Measurements from ENCODE around the gene SARM1. TPM values are rescaled to one million over a fixed set of nuclear protein-coding genes. Genes with fewer than 3 reads are reported as not detected.

The SARM1 gene
- total RNA-seq, 1 experiment from 2014 or later: 37.7 TPM

DNA sequence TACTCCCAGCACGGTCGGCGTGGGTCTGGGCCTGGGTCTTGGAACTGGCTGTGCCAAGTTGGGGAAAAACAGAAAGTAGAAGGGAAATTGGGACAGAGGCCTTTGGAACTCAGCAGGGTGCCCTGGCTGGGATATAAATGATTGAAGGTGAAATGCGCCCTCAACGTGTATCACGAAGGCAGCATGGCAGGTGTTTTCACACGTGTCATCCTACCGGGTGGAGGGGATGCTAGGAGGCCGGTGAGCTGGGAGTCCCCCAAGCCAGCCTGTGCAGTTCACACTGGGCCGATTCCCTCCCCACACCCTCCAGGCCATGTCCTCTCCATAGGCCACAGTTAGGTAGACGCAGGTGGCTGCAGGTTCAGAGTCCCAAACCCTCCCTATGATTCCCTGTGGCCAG is 30.0 kb upstream of the SARM1 start:
- H3K27me3 ChIP-seq (replicated peaks; ENCODE audit: insufficient read depth, low read depth, low read length, poor library complexity): no peaks in the 10 kb centered on the region
- ChIA-PET POLR2A (ENCODE audit: low non-redundant PET) (no interaction called here), CTCF (no interaction called here)
- no peak for DNase-seq (ENCODE audit: low spot score)
- no peak overlapping the region for H3K4me3 ChIP-seq (ENCODE audit: low read depth, low read length, poor library complexity, severe bottlenecking)
- peaks cover 4% of the 10 kb centered on the region for H3K4me1 ChIP-seq (ENCODE audit: insufficient read depth, low read length, poor library complexity, severe bottlenecking)
- no TSS peak for BruUV-seq (replicated peaks)
- no peaks in the 10 kb centered on the region for H3K9me3 ChIP-seq (ENCODE audit: low read depth, low read length, poor library complexity, severe bottlenecking)
- no peak for TF ChIP-seq EZH2 (IDR thresholded peaks at IDR 0.05; ENCODE audit: borderline replicate concordance, low read depth, low read length, poor library complexity, severe bottlenecking)
- TF ChIP-seq, protein P1, sequence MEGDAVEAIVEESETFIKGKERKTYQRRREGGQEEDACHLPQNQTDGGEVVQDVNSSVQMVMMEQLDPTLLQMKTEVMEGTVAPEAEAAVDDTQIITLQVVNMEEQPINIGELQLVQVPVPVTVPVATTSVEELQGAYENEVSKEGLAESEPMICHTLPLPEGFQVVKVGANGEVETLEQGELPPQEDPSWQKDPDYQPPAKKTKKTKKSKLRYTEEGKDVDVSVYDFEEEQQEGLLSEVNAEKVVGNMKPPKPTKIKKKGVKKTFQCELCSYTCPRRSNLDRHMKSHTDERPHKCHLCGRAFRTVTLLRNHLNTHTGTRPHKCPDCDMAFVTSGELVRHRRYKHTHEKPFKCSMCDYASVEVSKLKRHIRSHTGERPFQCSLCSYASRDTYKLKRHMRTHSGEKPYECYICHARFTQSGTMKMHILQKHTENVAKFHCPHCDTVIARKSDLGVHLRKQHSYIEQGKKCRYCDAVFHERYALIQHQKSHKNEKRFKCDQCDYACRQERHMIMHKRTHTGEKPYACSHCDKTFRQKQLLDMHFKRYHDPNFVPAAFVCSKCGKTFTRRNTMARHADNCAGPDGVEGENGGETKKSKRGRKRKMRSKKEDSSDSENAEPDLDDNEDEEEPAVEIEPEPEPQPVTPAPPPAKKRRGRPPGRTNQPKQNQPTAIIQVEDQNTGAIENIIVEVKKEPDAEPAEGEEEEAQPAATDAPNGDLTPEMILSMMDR (conservative IDR thresholded peaks at IDR 0.05; ENCODE audit: low read depth, low read length): no peak
- H3K27ac ChIP-seq (ENCODE audit: low read depth, low read length, poor library complexity, severe bottlenecking): no peak overlapping the region
- intact Hi-C loops (cut with micrococcal nuclease; ENCODE audit: unreplicated experiment): no loop called here
- H3K36me3 ChIP-seq (ENCODE audit: insufficient read depth, low read length, poor library complexity, severe bottlenecking): peaks cover 42% of the 10 kb centered on the region

DNA sequence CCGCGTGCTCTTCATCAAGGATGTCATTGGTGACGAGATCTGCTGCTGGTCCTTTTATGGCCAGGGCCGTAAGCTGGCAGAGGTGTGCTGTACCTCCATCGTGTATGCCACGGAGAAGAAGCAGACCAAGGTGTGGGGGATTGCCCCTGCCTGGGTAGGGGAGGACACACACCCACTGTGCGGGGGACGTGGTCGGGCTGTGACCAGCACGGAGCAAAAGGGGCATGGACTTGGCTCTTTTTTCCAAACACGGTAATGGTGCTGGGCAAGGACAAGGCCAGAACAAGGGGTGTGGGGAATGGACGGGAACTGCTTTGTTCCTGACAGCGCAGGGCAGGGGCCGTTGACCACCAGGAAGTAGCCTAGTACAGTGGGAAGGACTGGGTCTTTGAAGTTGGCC is 29.2 kb upstream of the SARM1 start:
- Histone ChIP-seq H3K27ac (ENCODE audit: low read depth, low read length, poor library complexity, severe bottlenecking) (no peak overlapping the region), H3K9me3 (ENCODE audit: low read depth, low read length, poor library complexity, severe bottlenecking) (no peaks in the 10 kb centered on the region), H3K4me3 (ENCODE audit: low read depth, low read length, poor library complexity, severe bottlenecking) (no peak overlapping the region), H3K4me1 (ENCODE audit: insufficient read depth, low read length, poor library complexity, severe bottlenecking) (no peaks in the 10 kb centered on the region), H3K27me3 (replicated peaks; ENCODE audit: insufficient read depth, low read depth, low read length, poor library complexity) (no peaks in the 10 kb centered on the region), H3K36me3 (ENCODE audit: insufficient read depth, low read length, poor library complexity, severe bottlenecking) (peaks cover 50% of the 10 kb centered on the region)
- BruUV-seq (replicated peaks): no TSS peak
- no peak for DNase-seq (ENCODE audit: low spot score)
- TF ChIP-seq EZH2 (IDR thresholded peaks at IDR 0.05; ENCODE audit: borderline replicate concordance, low read depth, low read length, poor library complexity, severe bottlenecking): no peak
- TF ChIP-seq, protein P1 (conservative IDR thresholded peaks at IDR 0.05; ENCODE audit: low read depth, low read length): no peak
- ChIA-PET CTCF (no interaction called here), POLR2A (ENCODE audit: low non-redundant PET) (no interaction called here)
- intact Hi-C loops (cut with micrococcal nuclease; ENCODE audit: unreplicated experiment): no loop called here

DNA sequence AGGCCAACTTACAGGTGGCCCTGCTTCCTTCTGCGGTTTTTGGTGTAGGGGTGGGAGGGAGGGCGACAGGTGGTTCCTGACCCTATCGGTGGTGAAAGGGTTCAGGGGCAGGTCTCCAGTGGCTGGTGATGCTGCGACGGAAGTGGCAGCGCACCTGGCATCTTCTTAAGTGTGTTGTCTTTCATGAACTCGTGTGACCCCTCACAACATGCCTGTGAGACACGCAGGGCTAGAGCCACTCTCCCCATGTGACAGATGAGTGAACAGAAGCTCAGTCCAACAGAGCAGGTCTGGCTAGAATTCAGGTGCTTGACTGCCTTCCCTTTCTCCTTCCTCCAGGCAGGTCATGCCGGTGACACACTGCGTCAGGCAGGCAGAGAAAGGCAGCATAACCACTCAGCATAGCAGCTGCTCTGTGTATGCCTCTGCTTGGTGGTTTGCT is 28.0 kb upstream of the SARM1 start:
- no peak for DNase-seq (ENCODE audit: low spot score)
- ChIA-PET POLR2A (ENCODE audit: low non-redundant PET) (no interaction called here), CTCF (no interaction called here)
- BruUV-seq (replicated peaks): no TSS peak
- H3K4me3 ChIP-seq (ENCODE audit: low read depth, low read length, poor library complexity, severe bottlenecking): no peak overlapping the region
- TF ChIP-seq, protein P1 (conservative IDR thresholded peaks at IDR 0.05; ENCODE audit: low read depth, low read length): no peak
- TF ChIP-seq EZH2 (IDR thresholded peaks at IDR 0.05; ENCODE audit: borderline replicate concordance, low read depth, low read length, poor library complexity, severe bottlenecking): no peak
- intact Hi-C loops (cut with micrococcal nuclease; ENCODE audit: unreplicated experiment): no loop called here
- peaks cover 60% of the 10 kb centered on the region for H3K36me3 ChIP-seq (ENCODE audit: insufficient read depth, low read length, poor library complexity, severe bottlenecking)
- H3K4me1 ChIP-seq (ENCODE audit: insufficient read depth, low read length, poor library complexity, severe bottlenecking): no peaks in the 10 kb centered on the region
- H3K27ac ChIP-seq (ENCODE audit: low read depth, low read length, poor library complexity, severe bottlenecking): no peak overlapping the region
- H3K27me3 ChIP-seq (replicated peaks; ENCODE audit: insufficient read depth, low read depth, low read length, poor library complexity): no peaks in the 10 kb centered on the region
- no peaks in the 10 kb centered on the region for H3K9me3 ChIP-seq (ENCODE audit: low read depth, low read length, poor library complexity, severe bottlenecking)

Measured in A673 (cell line).